HEK293 (cell line): ENCODE results near the gene VEGFB.

Experiments
- CTCF ChIA-PET: fragments of 350-600 bp; formaldehyde crosslinking; extraction: SDS; loops from one replicate; lab custom pipeline; 2021; ENCODE audit warnings: antibody characterized with exemption; lab: Yijun Ruan, JAX
- POLR2A ChIA-PET: fragments of 300-600 bp; formaldehyde crosslinking; extraction: SDS; loops from one replicate; lab custom pipeline; 2020; ENCODE audit warnings: antibody characterized with exemption, inconsistent platforms; lab: Yijun Ruan, JAX
- H3K27ac ChIP-seq: fragments of 200-500 bp; sonication (Bioruptor generic); 2 replicates; pipeline ENCODE4 v1.5.1; 2014; ENCODE audit warnings: low read depth, low read length, control low read depth, inconsistent platforms; ENCODE audit errors: extremely low read depth
- H3K36me3 ChIP-seq, 2 experiments: fragments of 200-500 bp in 1 of 2; sonication (Bioruptor generic) in 1 of 2; 1 replicate in 1 of 2; 2 replicates in 1 of 2; pipeline ENCODE4 v1.5.1; 2014 to 2017; ENCODE audit warnings: inconsistent platforms in 2 of 2, low read length in 2 of 2; ENCODE audit not compliant: control insufficient read depth in 2 of 2, insufficient read depth in 1 of 2
- H3K4me1 ChIP-seq: fragments of 200-500 bp; sonication (Bioruptor generic); 2 replicates; pipeline ENCODE4 v1.5.1; 2014; ENCODE audit warnings: mild to moderate bottlenecking, low read length, inconsistent platforms; ENCODE audit not compliant: control insufficient read depth, insufficient read depth
- H3K4me3 ChIP-seq: 2 replicates; pipeline ENCODE4 v1.5.1; 2011; ENCODE audit warnings: low read depth, mild to moderate bottlenecking, control low read depth, low read length, moderate library complexity
- H3K9me3 ChIP-seq: fragments of 200-500 bp; sonication (Bioruptor generic); 2 replicates; pipeline ENCODE4 v1.5.1; 2014; ENCODE audit warnings: low read depth, low read length, inconsistent platforms; ENCODE audit not compliant: control insufficient read depth, insufficient read depth
- GLIS1 ChIP-seq: fragments of 450-650 bp; formaldehyde crosslinking; IDR thresholded peaks from 2 replicates; pipeline ENCODE4 v1.5.1; 2016; ENCODE audit warnings: missing biosample characterization, missing genetic modification characterization
- KLF10 ChIP-seq: fragments of 450-650 bp; IDR thresholded peaks from 2 replicates; pipeline ENCODE4 v1.5.1; 2018; ENCODE audit warnings: missing biosample characterization, mild to moderate bottlenecking, missing genetic modification characterization
- KLF9 ChIP-seq: fragments of 450-650 bp; formaldehyde crosslinking; IDR thresholded peaks from 2 replicates; pipeline ENCODE4 v1.5.1; 2016; ENCODE audit warnings: missing biosample characterization, missing genetic modification characterization, low read depth
- SP7 ChIP-seq: fragments of 450-650 bp; formaldehyde crosslinking; IDR thresholded peaks from 2 replicates; pipeline ENCODE4 v1.5.1; 2016; ENCODE audit warnings: missing biosample characterization, missing genetic modification characterization
- ZBTB7A ChIP-seq: fragments of 450-650 bp; formaldehyde crosslinking; IDR thresholded peaks from 2 replicates; pipeline ENCODE4 v1.5.1; 2016; ENCODE audit warnings: low read depth, missing biosample characterization, missing genetic modification characterization
- ZBTB8A ChIP-seq: fragments of 450-650 bp; formaldehyde crosslinking; IDR thresholded peaks from 2 replicates; pipeline ENCODE4 v1.5.1; 2016; ENCODE audit warnings: missing biosample characterization, missing genetic modification characterization
- ZNF2 ChIP-seq: fragments of 450-650 bp; formaldehyde crosslinking; IDR thresholded peaks from 2 replicates; pipeline ENCODE4 v1.5.1; 2016; ENCODE audit warnings: missing biosample characterization, missing genetic modification characterization
- ZNF248 ChIP-seq: fragments of 450-650 bp; formaldehyde crosslinking; IDR thresholded peaks from 2 replicates; pipeline ENCODE4 v1.5.1; 2017; ENCODE audit warnings: missing biosample characterization, missing genetic modification characterization
- ZNF777 ChIP-seq: fragments of 450-650 bp; formaldehyde crosslinking; IDR thresholded peaks from 2 replicates; pipeline ENCODE4 v1.5.1; 2017; ENCODE audit warnings: missing biosample characterization, missing genetic modification characterization, borderline replicate concordance
- TF ChIP-seq, protein P1 (sequence below): fragments of 450-650 bp; formaldehyde crosslinking; IDR thresholded peaks from 2 replicates; pipeline ENCODE4 v1.5.1; 2016; ENCODE audit warnings: missing biosample characterization, missing genetic modification characterization
- TF ChIP-seq, protein P2 (sequence below): fragments of 450-650 bp; formaldehyde crosslinking; IDR thresholded peaks from 2 replicates; pipeline ENCODE4 v1.5.1; 2016; ENCODE audit warnings: missing biosample characterization, missing genetic modification characterization
- TF ChIP-seq, protein P3 (sequence below): fragments of 450-650 bp; formaldehyde crosslinking; IDR thresholded peaks from 2 replicates; pipeline ENCODE4 v1.5.1; 2016; ENCODE audit warnings: missing biosample characterization, missing genetic modification characterization
- TF ChIP-seq, protein P4 (sequence below): fragments of 450-650 bp; formaldehyde crosslinking; IDR thresholded peaks from 2 replicates; pipeline ENCODE4 v1.5.1; 2016; ENCODE audit warnings: missing biosample characterization, missing genetic modification characterization
- TF ChIP-seq, protein P5 (sequence below): fragments of 450-650 bp; IDR thresholded peaks from 2 replicates; pipeline ENCODE4 v1.5.1; 2018; ENCODE audit warnings: missing biosample characterization, mild to moderate bottlenecking, missing genetic modification characterization
- TF ChIP-seq, protein P6 (sequence below): fragments of 450-650 bp; formaldehyde crosslinking; IDR thresholded peaks from 2 replicates; pipeline ENCODE4 v1.5.1; 2016; ENCODE audit warnings: missing biosample characterization, missing genetic modification characterization, borderline replicate concordance
- TF ChIP-seq, protein P7 (sequence below): fragments of 450-650 bp; formaldehyde crosslinking; IDR thresholded peaks from 2 replicates; pipeline ENCODE4 v1.5.1; 2016; ENCODE audit warnings: missing biosample characterization, missing genetic modification characterization

The VEGFB gene

DNA sequence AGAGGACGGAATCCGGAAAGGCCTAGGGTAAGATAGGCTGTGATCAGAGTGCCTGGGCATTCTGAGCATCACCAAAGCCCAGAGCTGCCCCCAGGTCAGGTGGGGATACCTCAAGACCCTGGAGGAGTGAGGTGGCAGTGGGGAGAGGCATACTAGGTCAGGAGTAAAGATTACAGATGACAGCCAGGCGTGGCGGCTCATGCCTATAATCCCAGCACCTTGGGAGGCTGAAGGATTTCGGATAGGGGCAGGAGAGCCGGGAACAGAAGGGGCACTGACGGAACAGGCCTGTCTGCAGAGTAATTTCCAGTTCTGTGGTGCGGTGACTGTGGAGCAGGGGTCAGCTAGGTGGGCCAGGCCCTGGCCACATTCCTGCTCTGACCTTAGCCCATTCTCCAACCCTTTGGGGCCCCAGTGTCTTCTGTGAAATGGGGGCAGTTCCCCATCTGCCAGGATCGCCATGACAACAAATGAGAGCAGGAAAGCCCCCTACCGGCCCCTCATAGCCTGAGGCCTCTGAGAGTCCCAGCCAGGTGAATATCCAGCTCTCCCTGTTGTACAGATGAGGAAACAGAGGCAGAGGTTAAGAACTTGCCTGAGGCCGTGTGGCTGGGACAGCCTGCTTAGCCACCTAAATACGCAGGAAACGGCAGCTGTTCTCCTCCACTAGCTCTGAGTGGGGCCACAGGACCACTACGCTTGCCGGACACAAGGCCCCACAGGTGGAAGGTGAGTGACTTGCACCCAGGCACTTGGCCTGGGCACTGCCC is 40.8 kb downstream of the VEGFB start:
- ChIA-PET CTCF (interaction anchor here (0.6 to 1.8 kb wide), 9 partner anchors 10 to 364 kb away, joined by 3 to 9 read pairs (median 4); partner anchors contain the start of gene PLCB3), POLR2A (interaction anchor here (0.7 to 1.1 kb wide), 4 partner anchors 9 to 70 kb away, joined by 3 read pairs; partner anchors contain the start of gene BAD)
- TF ChIP-seq, protein P1, sequence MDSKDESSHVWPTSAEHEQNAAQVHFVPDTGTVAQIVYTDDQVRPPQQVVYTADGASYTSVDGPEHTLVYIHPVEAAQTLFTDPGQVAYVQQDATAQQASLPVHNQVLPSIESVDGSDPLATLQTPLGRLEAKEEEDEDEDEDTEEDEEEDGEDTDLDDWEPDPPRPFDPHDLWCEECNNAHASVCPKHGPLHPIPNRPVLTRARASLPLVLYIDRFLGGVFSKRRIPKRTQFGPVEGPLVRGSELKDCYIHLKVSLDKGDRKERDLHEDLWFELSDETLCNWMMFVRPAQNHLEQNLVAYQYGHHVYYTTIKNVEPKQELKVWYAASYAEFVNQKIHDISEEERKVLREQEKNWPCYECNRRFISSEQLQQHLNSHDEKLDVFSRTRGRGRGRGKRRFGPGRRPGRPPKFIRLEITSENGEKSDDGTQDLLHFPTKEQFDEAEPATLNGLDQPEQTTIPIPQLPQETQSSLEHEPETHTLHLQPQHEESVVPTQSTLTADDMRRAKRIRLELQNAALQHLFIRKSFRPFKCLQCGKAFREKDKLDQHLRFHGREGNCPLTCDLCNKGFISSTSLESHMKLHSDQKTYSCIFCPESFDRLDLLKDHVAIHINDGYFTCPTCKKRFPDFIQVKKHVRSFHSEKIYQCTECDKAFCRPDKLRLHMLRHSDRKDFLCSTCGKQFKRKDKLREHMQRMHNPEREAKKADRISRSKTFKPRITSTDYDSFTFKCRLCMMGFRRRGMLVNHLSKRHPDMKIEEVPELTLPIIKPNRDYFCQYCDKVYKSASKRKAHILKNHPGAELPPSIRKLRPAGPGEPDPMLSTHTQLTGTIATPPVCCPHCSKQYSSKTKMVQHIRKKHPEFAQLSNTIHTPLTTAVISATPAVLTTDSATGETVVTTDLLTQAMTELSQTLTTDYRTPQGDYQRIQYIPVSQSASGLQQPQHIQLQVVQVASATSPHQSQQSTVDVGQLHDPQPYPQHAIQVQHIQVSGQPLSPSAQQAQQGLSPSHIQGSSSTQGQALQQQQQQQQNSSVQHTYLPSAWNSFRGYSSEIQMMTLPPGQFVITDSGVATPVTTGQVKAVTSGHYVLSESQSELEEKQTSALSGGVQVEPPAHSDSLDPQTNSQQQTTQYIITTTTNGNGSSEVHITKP (tag by site-specific recombination): no peak
- TF ChIP-seq, protein P2, sequence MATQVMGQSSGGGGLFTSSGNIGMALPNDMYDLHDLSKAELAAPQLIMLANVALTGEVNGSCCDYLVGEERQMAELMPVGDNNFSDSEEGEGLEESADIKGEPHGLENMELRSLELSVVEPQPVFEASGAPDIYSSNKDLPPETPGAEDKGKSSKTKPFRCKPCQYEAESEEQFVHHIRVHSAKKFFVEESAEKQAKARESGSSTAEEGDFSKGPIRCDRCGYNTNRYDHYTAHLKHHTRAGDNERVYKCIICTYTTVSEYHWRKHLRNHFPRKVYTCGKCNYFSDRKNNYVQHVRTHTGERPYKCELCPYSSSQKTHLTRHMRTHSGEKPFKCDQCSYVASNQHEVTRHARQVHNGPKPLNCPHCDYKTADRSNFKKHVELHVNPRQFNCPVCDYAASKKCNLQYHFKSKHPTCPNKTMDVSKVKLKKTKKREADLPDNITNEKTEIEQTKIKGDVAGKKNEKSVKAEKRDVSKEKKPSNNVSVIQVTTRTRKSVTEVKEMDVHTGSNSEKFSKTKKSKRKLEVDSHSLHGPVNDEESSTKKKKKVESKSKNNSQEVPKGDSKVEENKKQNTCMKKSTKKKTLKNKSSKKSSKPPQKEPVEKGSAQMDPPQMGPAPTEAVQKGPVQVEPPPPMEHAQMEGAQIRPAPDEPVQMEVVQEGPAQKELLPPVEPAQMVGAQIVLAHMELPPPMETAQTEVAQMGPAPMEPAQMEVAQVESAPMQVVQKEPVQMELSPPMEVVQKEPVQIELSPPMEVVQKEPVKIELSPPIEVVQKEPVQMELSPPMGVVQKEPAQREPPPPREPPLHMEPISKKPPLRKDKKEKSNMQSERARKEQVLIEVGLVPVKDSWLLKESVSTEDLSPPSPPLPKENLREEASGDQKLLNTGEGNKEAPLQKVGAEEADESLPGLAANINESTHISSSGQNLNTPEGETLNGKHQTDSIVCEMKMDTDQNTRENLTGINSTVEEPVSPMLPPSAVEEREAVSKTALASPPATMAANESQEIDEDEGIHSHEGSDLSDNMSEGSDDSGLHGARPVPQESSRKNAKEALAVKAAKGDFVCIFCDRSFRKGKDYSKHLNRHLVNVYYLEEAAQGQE (tag by site-specific recombination): no peak
- TF ChIP-seq KLF10 (tag by site-specific recombination): no peak
- TF ChIP-seq, protein P3, sequence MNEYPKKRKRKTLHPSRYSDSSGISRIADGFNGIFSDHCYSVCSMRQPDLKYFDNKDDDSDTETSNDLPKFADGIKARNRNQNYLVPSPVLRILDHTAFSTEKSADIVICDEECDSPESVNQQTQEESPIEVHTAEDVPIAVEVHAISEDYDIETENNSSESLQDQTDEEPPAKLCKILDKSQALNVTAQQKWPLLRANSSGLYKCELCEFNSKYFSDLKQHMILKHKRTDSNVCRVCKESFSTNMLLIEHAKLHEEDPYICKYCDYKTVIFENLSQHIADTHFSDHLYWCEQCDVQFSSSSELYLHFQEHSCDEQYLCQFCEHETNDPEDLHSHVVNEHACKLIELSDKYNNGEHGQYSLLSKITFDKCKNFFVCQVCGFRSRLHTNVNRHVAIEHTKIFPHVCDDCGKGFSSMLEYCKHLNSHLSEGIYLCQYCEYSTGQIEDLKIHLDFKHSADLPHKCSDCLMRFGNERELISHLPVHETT: no peak
- no peak for TF ChIP-seq ZBTB7A (tag by site-specific recombination)
- TF ChIP-seq, protein P4, sequence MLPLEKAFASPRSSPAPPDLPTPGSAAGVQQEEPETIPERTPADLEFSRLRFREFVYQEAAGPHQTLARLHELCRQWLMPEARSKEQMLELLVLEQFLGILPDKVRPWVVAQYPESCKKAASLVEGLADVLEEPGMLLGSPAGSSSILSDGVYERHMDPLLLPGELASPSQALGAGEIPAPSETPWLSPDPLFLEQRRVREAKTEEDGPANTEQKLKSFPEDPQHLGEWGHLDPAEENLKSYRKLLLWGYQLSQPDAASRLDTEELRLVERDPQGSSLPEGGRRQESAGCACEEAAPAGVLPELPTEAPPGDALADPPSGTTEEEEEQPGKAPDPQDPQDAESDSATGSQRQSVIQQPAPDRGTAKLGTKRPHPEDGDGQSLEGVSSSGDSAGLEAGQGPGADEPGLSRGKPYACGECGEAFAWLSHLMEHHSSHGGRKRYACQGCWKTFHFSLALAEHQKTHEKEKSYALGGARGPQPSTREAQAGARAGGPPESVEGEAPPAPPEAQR (tag by site-specific recombination): no peak
- TF ChIP-seq, protein P5, sequence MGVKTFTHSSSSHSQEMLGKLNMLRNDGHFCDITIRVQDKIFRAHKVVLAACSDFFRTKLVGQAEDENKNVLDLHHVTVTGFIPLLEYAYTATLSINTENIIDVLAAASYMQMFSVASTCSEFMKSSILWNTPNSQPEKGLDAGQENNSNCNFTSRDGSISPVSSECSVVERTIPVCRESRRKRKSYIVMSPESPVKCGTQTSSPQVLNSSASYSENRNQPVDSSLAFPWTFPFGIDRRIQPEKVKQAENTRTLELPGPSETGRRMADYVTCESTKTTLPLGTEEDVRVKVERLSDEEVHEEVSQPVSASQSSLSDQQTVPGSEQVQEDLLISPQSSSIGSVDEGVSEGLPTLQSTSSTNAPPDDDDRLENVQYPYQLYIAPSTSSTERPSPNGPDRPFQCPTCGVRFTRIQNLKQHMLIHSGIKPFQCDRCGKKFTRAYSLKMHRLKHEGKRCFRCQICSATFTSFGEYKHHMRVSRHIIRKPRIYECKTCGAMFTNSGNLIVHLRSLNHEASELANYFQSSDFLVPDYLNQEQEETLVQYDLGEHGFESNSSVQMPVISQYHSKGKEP: no peak
- no peak for TF ChIP-seq ZNF248 (tag by site-specific recombination)
- TF ChIP-seq GLIS1: no peak
- TF ChIP-seq, protein P6, sequence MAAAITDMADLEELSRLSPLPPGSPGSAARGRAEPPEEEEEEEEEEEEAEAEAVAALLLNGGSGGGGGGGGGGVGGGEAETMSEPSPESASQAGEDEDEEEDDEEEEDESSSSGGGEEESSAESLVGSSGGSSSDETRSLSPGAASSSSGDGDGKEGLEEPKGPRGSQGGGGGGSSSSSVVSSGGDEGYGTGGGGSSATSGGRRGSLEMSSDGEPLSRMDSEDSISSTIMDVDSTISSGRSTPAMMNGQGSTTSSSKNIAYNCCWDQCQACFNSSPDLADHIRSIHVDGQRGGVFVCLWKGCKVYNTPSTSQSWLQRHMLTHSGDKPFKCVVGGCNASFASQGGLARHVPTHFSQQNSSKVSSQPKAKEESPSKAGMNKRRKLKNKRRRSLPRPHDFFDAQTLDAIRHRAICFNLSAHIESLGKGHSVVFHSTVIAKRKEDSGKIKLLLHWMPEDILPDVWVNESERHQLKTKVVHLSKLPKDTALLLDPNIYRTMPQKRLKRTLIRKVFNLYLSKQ (tag by site-specific recombination): no peak
- TF ChIP-seq, protein P7, sequence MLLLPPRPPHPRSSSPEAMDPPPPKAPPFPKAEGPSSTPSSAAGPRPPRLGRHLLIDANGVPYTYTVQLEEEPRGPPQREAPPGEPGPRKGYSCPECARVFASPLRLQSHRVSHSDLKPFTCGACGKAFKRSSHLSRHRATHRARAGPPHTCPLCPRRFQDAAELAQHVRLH (tag by site-specific recombination): no peak
- TF ChIP-seq ZNF2: no peak
- no peak for TF ChIP-seq KLF9 (tag by site-specific recombination)
- no peak for TF ChIP-seq SP7 (tag by site-specific recombination)
- TF ChIP-seq ZBTB8A (tag by site-specific recombination): no peak
- no peak for TF ChIP-seq ZNF777
- H3K27ac ChIP-seq: no peak overlapping the region
- peaks cover 0 to 45% of the 10 kb centered on the region in 2 experiments; a peak in 2 of 3 replicates for H3K36me3 ChIP-seq
- H3K4me3 ChIP-seq: no peak overlapping the region
- no peaks in the 10 kb centered on the region for H3K4me1 ChIP-seq
- no peaks in the 10 kb centered on the region for H3K9me3 ChIP-seq
